K562 (cell line): ENCODE measurements around the gene MPC1. TPM values are rescaled to one million over a fixed set of nuclear protein-coding genes. Genes with fewer than 3 reads are reported as not detected.

Source experiments
- ATAC-seq: fragments of 200-7000 bp; cut with Tn5 transposase; 3 replicates; pipeline ENCODE4 v1.9.1; 2020; ENCODE audit warnings: moderate library complexity
- BruUV-seq: library from RNA; stranded (reverse); fragments of 400-500 nt; replicated peaks from 2 replicates; lab custom pipeline; 2021; lab: Mats Ljungman, UMichigan
- CTCF ChIA-PET: fragments of 300-600 bp; formaldehyde crosslinking; extraction: SDS; loops from one replicate; lab custom pipeline; 2021; ENCODE audit warnings: low intra/inter-chr PET ratio; lab: Yijun Ruan, JAX
- POLR2A ChIA-PET: fragments of 300-600, 350-650 bp; sonication (Branson Sonifier 250); formaldehyde crosslinking; extraction: SDS; loops from one replicate; lab custom pipeline; 2021; ENCODE audit warnings: antibody characterized with exemption, inconsistent platforms; lab: Yijun Ruan, JAX
- DNase-seq, 4 experiments: peaks; one replicate each; pipeline versions ENCODE4 v3.0.0 to v3.0.0-alpha.2; 2011 to 2018; ENCODE audit warnings: low spot score in 3 of 4, mixed read lengths in 3 of 4; ENCODE audit errors: extremely low read depth in 1 of 4
- FAIRE-seq: peaks from 2 replicates; lab custom pipeline; 2011; peaks lifted over from hg19 to GRCh38; lab: Jason Lieb, UNC
- H2AFZ ChIP-seq: 2 replicates; pipeline ENCODE4 v1.6.0; 2011; ENCODE audit warnings: low read depth, low read length, control low read depth, inconsistent platforms
- H3K27ac ChIP-seq: fragments of 200-600 bp; 3 replicates; pipeline ENCODE4 v1.8.0; 2011; ENCODE audit warnings: low read depth, mild to moderate bottlenecking, control low read depth, inconsistent platforms, low read length, moderate library complexity, mixed read lengths; ENCODE audit errors: extremely low read depth
- H3K27me3 ChIP-seq, 2 experiments: fragments of 300-600 bp in 1 of 2; 2 replicates in 1 of 2; 3 replicates in 1 of 2; pipeline versions ENCODE4 v1.6.0 to v1.8.0; 2011; ENCODE audit warnings: inconsistent platforms in 2 of 2, low read length in 2 of 2, mild to moderate bottlenecking in 1 of 2, mixed read lengths in 1 of 2, moderate library complexity in 1 of 2; ENCODE audit not compliant: control insufficient read depth in 2 of 2, insufficient read depth in 2 of 2
- H3K36me3 ChIP-seq: fragments of 300-600 bp; 3 replicates; pipeline ENCODE4 v1.8.0; 2011; ENCODE audit warnings: mild to moderate bottlenecking, low read length, inconsistent platforms; ENCODE audit not compliant: control insufficient read depth, insufficient read depth
- H3K4me1 ChIP-seq, 2 experiments: fragments of 200-600 bp in 1 of 2; replicated peaks in 1 of 2; 2 replicates in 1 of 2; 3 replicates in 1 of 2; pipeline versions ENCODE4 v1.5.1 to v1.8.0; 2011; ENCODE audit warnings: inconsistent platforms in 2 of 2, low read length in 2 of 2, mild to moderate bottlenecking in 1 of 2, mixed read lengths in 1 of 2, moderate library complexity in 1 of 2; ENCODE audit not compliant: control insufficient read depth in 2 of 2, insufficient read depth in 2 of 2
- H3K4me2 ChIP-seq: 2 replicates; pipeline ENCODE4 v1.6.1; 2011; ENCODE audit warnings: low read length, control low read depth, inconsistent platforms, mixed read lengths; ENCODE audit not compliant: insufficient read depth
- H3K4me3 ChIP-seq: fragments of 200-600 bp; sonication (generic), shearing (Covaris generic); 2 replicates; pipeline ENCODE4 v1.5.1; 2016; ENCODE audit warnings: control low read depth, inconsistent platforms
- H3K79me2 ChIP-seq: fragments of 200-600 bp; 3 replicates; pipeline ENCODE4 v1.8.0; 2011; ENCODE audit warnings: low read length, inconsistent platforms; ENCODE audit not compliant: control insufficient read depth, insufficient read depth
- H3K9ac ChIP-seq, 2 experiments: 2 replicates each; pipeline versions ENCODE4 v1.6.0 to v1.6.1; 2011; ENCODE audit warnings: low read depth in 2 of 2, low read length in 2 of 2, control low read depth in 1 of 2, inconsistent platforms in 1 of 2, mild to moderate bottlenecking in 1 of 2, mixed read lengths in 1 of 2; ENCODE audit not compliant: insufficient read depth in 1 of 2
- H3K9me1 ChIP-seq: one replicate; pipeline ENCODE4 v1.6.0; 2011; ENCODE audit warnings: inconsistent platforms, mild to moderate bottlenecking, low read length, moderate library complexity; ENCODE audit not compliant: control insufficient read depth, insufficient read depth
- H3K9me3 ChIP-seq: replicated peaks from 2 replicates; pipeline ENCODE4 v1.5.1; 2011; ENCODE audit warnings: low read depth, low read length, inconsistent platforms; ENCODE audit not compliant: control insufficient read depth, insufficient read depth
- H4K20me1 ChIP-seq: replicated peaks from 2 replicates; pipeline ENCODE4 v1.6.1; 2011; ENCODE audit warnings: low read length, inconsistent platforms, mixed read lengths; ENCODE audit not compliant: control insufficient read depth, insufficient read depth
- FOSL1 ChIP-seq: fragments of 200-800 bp; sonication (Bioruptor generic); conservative IDR thresholded peaks from 2 replicates; pipeline ENCODE4 v1.6.1; 2016; ENCODE audit warnings: missing genetic modification characterization, missing compliant biosample characterization
- KLF6 ChIP-seq: fragments of 250-450 bp; sonication (Bioruptor Pico); IDR thresholded peaks from 2 replicates; pipeline ENCODE4 v1.4.0; 2020; ENCODE audit warnings: mild to moderate bottlenecking, moderate library complexity, borderline replicate concordance
- MAX ChIP-seq: sonication (generic); formaldehyde crosslinking; IDR thresholded peaks from 2 replicates; pipeline ENCODE4 v1.9.0; 2022; ENCODE audit warnings: mild to moderate bottlenecking, missing genetic modification reagents
- MEF2D ChIP-seq: conservative IDR thresholded peaks from 2 replicates; pipeline ENCODE4 v1.6.1; 2016; ENCODE audit warnings: low read depth, missing genetic modification characterization, missing compliant biosample characterization
- NCOA2 ChIP-seq, 2 experiments: fragments of 450-650 bp; IDR thresholded peaks; 2 replicates each; pipeline ENCODE4 v1.6.1; 2018; ENCODE audit warnings: mild to moderate bottlenecking in 2 of 2, moderate library complexity in 1 of 2; ENCODE audit not compliant: partially characterized antibody in 2 of 2
- TFAP4 ChIP-seq: sonication (generic); formaldehyde crosslinking; IDR thresholded peaks from 2 replicates; pipeline ENCODE4 v1.8.0; 2022; ENCODE audit warnings: missing genetic modification reagents, mild to moderate bottlenecking, moderate library complexity, borderline replicate concordance
- ZNF146 ChIP-seq: IDR thresholded peaks from one replicate; pipeline ENCODE4 v1.6.1; 2018; ENCODE audit warnings: missing compliant biosample characterization; ENCODE audit not compliant: unreplicated experiment
- WGBS: fragments of 100-300 bp; shearing (Covaris generic); methylation state at CpG from one replicate; pipeline ENCODE4 v1.1.6; 2016; ENCODE audit warnings: low coverage, mixed read lengths; ENCODE audit not compliant: insufficient coverage; ENCODE audit errors: missing lambda C conversion rate; 5-methylcytosine and 5-hydroxymethylcytosine counted together
- in situ Hi-C: fragments of 300-500 bp; cut with MboI; formaldehyde crosslinking; loops from 4 replicates; pipeline ENCODE4 v1.15.0; 2018; ENCODE audit warnings: inconsistent platforms, mixed read lengths
- intact Hi-C: fragments of 100-400 bp; cut with micrococcal nuclease; formaldehyde crosslinking; loops from 2 replicates; pipeline ENCODE4 v1.14.2; 2022
- polyA plus RNA-seq, 8 experiments: library from polyadenylated mRNA; depleted of rRNA in 4 of 8; stranded (reverse) in 5 of 8; unstranded in 3 of 8; fragments of >200 nt; fragmentation: Nextera tagmentation in 2 of 8; fragmentation: Illumina TruSeq in 1 of 8; extraction: Ambion mirVana in 2 of 8; extraction: Trizol in 1 of 8; gene quantifications; 2 replicates each; pipeline versions ENCODE4 v1.2.1 to v1.2.3, GENCODE V29; 2011 to 2014; ENCODE audit warnings: inconsistent platforms in 1 of 8, missing spikeins in 1 of 8
- total RNA-seq, 7 experiments: library from RNA; depleted of rRNA in 6 of 7; stranded (reverse); fragments of >200 nt in 6 of 7; fragmentation: Illumina TruSeq in 2 of 7; extraction: Trizol in 2 of 7; gene quantifications; 2 replicates each; pipeline versions ENCODE4 v1.2.1 to v1.2.3, GENCODE V29; 2011 to 2021; ENCODE audit warnings: low replicate concordance in 1 of 7
- TF ChIP-seq, protein P1 (sequence below): fragments of 250-450 bp; sonication (Bioruptor Pico); IDR thresholded peaks from 2 replicates; pipeline ENCODE4 v1.4.0; 2020; ENCODE audit warnings: mild to moderate bottlenecking, moderate library complexity
- TF ChIP-seq, protein P2 (sequence below): sonication (generic); formaldehyde crosslinking; IDR thresholded peaks from 2 replicates; pipeline ENCODE4 v1.9.0; 2022; ENCODE audit warnings: mild to moderate bottlenecking, missing genetic modification reagents
- TF ChIP-seq, protein P3 (sequence below): fragments of 250-450 bp; sonication (Bioruptor Pico); IDR thresholded peaks from 2 replicates; pipeline ENCODE4 v1.8.0; 2022; ENCODE audit warnings: inconsistent platforms

Gene MPC1
- total and polyA plus RNA-seq, 9 of the 15 experiments (the other 6 are each of a cell fraction or from before 2014, with no cell fraction given): 78.6 to 185 (median 138) TPM

DNA sequence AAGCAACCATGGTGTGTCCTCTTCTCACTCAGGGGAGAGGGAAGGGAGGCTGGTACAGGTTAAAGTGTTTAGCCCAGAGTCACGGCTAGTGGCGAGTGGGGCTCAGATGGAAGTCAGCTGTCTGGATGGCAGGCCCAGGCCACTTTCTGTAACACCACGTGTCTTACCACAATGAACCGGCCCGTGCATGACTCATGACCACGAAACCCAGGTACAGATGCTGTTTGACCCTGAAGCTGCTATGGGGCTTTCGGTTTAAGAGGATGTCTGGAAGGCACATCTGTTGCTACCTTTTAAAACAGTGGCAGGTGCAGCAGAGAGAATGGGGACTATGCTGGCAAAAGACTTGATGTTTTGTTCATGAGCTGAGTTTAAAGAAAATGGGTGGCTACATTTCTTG lies 36.5 kb upstream of the MPC1 start:
- no peaks in the 10 kb centered on the region for H3K9me1 ChIP-seq
- H2AFZ ChIP-seq: no peak overlapping the region
- H3K79me2 ChIP-seq: no peaks in the 10 kb centered on the region
- no peaks in the 10 kb centered on the region for H3K36me3 ChIP-seq
- WGBS: 0% methylated on average over 7 of the region's 7 CpGs
- no peak overlapping the region for H3K27ac ChIP-seq
- in situ Hi-C loops: no loop called here
- no peak overlapping the region for H3K4me2 ChIP-seq
- H3K9ac ChIP-seq: no peak overlapping the region
- ATAC-seq (peak; percentile 39), DNase-seq (no peak), FAIRE-seq (peak; percentile 6)
- H3K27me3 ChIP-seq: peaks cover 49 to 77% of the 10 kb centered on the region in 2 experiments
- H4K20me1 ChIP-seq: 0 out of 2 replicates have a peak, but pooled peaks cover 4% of the 10 kb centered on the region
- H3K4me1 ChIP-seq: no peaks in the 10 kb centered on the region
- TF ChIP-seq TFAP4 (CRISPR knock-in tag) (peak; percentile 28; the same call in 1 of the 2 replicates), KLF6 (CRISPR knock-in tag) (no peak), NCOA2 (IDR thresholded peaks at IDR 0.05; ENCODE audit: partially characterized antibody in 2 of 2) (no peak), MEF2D (no peak), ZNF146 (no peak), MAX (peak; percentile 77), FOSL1 (tag) (0 out of 2 replicates have a peak, but pooled peaks have one; percentile 21)
- TF ChIP-seq, protein P1, sequence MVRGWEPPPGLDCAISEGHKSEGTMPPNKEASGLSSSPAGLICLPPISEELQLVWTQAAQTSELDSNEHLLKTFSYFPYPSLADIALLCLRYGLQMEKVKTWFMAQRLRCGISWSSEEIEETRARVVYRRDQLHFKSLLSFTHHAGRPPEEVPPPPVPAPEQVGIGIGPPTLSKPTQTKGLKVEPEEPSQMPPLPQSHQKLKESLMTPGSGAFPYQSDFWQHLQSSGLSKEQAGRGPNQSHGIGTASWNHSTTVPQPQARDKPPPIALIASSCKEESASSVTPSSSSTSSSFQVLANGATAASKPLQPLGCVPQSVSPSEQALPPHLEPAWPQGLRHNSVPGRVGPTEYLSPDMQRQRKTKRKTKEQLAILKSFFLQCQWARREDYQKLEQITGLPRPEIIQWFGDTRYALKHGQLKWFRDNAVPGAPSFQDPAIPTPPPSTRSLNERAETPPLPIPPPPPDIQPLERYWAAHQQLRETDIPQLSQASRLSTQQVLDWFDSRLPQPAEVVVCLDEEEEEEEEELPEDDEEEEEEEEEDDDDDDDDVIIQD (CRISPR knock-in tag): no peak
- TF ChIP-seq, protein P2, sequence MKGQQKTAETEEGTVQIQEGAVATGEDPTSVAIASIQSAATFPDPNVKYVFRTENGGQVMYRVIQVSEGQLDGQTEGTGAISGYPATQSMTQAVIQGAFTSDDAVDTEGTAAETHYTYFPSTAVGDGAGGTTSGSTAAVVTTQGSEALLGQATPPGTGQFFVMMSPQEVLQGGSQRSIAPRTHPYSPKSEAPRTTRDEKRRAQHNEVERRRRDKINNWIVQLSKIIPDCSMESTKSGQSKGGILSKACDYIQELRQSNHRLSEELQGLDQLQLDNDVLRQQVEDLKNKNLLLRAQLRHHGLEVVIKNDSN (CRISPR knock-in tag): peak; percentile 45; the same call in 1 of the 2 replicates
- TF ChIP-seq, protein P3, sequence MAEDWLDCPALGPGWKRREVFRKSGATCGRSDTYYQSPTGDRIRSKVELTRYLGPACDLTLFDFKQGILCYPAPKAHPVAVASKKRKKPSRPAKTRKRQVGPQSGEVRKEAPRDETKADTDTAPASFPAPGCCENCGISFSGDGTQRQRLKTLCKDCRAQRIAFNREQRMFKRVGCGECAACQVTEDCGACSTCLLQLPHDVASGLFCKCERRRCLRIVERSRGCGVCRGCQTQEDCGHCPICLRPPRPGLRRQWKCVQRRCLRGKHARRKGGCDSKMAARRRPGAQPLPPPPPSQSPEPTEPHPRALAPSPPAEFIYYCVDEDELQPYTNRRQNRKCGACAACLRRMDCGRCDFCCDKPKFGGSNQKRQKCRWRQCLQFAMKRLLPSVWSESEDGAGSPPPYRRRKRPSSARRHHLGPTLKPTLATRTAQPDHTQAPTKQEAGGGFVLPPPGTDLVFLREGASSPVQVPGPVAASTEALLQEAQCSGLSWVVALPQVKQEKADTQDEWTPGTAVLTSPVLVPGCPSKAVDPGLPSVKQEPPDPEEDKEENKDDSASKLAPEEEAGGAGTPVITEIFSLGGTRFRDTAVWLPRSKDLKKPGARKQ: no peak
- H3K4me3 ChIP-seq: no peak overlapping the region
- intact Hi-C loops: no loop called here
- CTCF ChIA-PET: no interaction called here
- POLR2A ChIA-PET: interaction anchor here (0.8 kb wide), 1 partner anchor 272 kb away, joined by 4 read pairs; no protein-coding TSS in a partner anchor
- no TSS peak for BruUV-seq
- no peaks in the 10 kb centered on the region for H3K9me3 ChIP-seq
